EL (cell line): Measurements from ENCODE around the gene CMTM2.

ENCODE experiments used
- DNase-seq: peaks from one replicate; pipeline ENCODE4 v3.0.0-alpha.2; 2016

The CMTM2 gene

GRCh38 chr16:66637806-66638205, 58.5 kb downstream of the CMTM2 start:
- no peak for DNase-seq
